ENCODE results near the gene PHKA2. TPM values are rescaled to one million over a fixed set of nuclear protein-coding genes. Genes with fewer than 3 reads are reported as not detected.

The PHKA2 gene
- total and polyA plus RNA-seq, 4 donors, result 28.9 to 82.3 (median 41.9) TPM

- Histone ChIP-seq H3K9ac (ENCODE audit: low read depth in 1 of 2, low read length in 2 of 2) (no peak overlapping the region), H3K4me1 (ENCODE audit: control insufficient read depth in 4 of 4, insufficient read depth in 4 of 4, low read length in 3 of 4) (no peaks in the 10 kb centered on the region), H3K9me3 (ENCODE audit: control insufficient read depth in 4 of 4, low read length in 3 of 4) (no peaks in the 10 kb centered on the region), H3K36me3 (ENCODE audit: control insufficient read depth in 4 of 4, insufficient read depth in 3 of 4, low read depth in 1 of 4, low read length in 3 of 4) (peaks cover 2 to 40% (median 12%) of the 10 kb centered on the region in 4 donors), H3K27ac (ENCODE audit: low read depth in 1 of 2, low read length in 2 of 2) (no peak overlapping the region), H3K27me3 (ENCODE audit: control insufficient read depth in 4 of 4, insufficient read depth in 4 of 4, low read length in 3 of 4) (no peaks in the 10 kb centered on the region), H3K4me3 (ENCODE audit: low read depth in 1 of 3, low read length in 3 of 3) (no peak overlapping the region)
- TF ChIP-seq HNF4A (conservative IDR thresholded peaks at IDR 0.05) (no peak), ATF3 (IDR thresholded peaks at IDR 0.05) (no peak), YY1 (IDR thresholded peaks at IDR 0.05) (no peak), MAX (IDR thresholded peaks at IDR 0.05) (no peak), GABPA (IDR thresholded peaks at IDR 0.05 in 1 of 2, conservative IDR thresholded peaks at IDR 0.05 in 1 of 2) (no peak), EGR1 (IDR thresholded peaks at IDR 0.05; ENCODE audit: low read depth in 2 of 2) (no peak), SP1 (IDR thresholded peaks at IDR 0.05) (no peak), TAF1 (conservative IDR thresholded peaks at IDR 0.05) (no peak), RXRA (IDR thresholded peaks at IDR 0.05) (no peak), FOXA1 (IDR thresholded peaks at IDR 0.05) (no peak), ZBTB33 (IDR thresholded peaks at IDR 0.05) (no peak), JUND (IDR thresholded peaks at IDR 0.05) (no peak), HNF4G (IDR thresholded peaks at IDR 0.05) (no peak), REST (IDR thresholded peaks at IDR 0.05) (no peak), NR2F2 (IDR thresholded peaks at IDR 0.05) (no peak), FOXA2 (IDR thresholded peaks at IDR 0.05) (no peak), RAD21 (IDR thresholded peaks at IDR 0.05) (no peak), CTCF (IDR thresholded peaks at IDR 0.05; ENCODE audit: low read depth, low read length, missing input control) (no peak)
- no peak for DNase-seq (ENCODE audit: low spot score)
- WGBS, result 97% methylated on average over 15 of the region's 15 CpGs
These were observed 86.3 kb downstream of the PHKA2 start for GRCh38 chrX:18897611-18898010.

All from liver (tissue), 9 donors.